Mesendoderm (in vitro differentiated cells): Measurements from ENCODE around the gene SLC39A9.

Source experiments
- DNase-seq: peaks from one replicate; pipeline ENCODE4 v3.0.0; 2013
- H2AK5ac ChIP-seq: 2 replicates; pipeline ENCODE4 v1.6.1; 2013; ENCODE audit warnings: low read length, inconsistent platforms
- H2BK120ac ChIP-seq: 2 replicates; pipeline ENCODE4 v1.6.1; 2013; ENCODE audit warnings: low read depth, mild to moderate bottlenecking, low read length, moderate library complexity, mixed read lengths
- H2BK15ac ChIP-seq: replicated peaks from 2 replicates; pipeline ENCODE4 v1.6.1; 2013; ENCODE audit warnings: low read depth, mild to moderate bottlenecking, moderate library complexity
- H2BK5ac ChIP-seq: 2 replicates; pipeline ENCODE4 v1.6.1; 2013; ENCODE audit warnings: low read length, inconsistent platforms
- H3K18ac ChIP-seq: 2 replicates; pipeline ENCODE4 v1.6.1; 2013; ENCODE audit warnings: mild to moderate bottlenecking, low read length, mixed read lengths
- H3K23ac ChIP-seq: one replicate; pipeline ENCODE4 v1.6.1; 2013; ENCODE audit warnings: low read length
- H3K27ac ChIP-seq: 2 replicates; pipeline ENCODE4 v1.5.1; 2013; ENCODE audit warnings: low read depth, mild to moderate bottlenecking, inconsistent platforms, low read length, moderate library complexity
- H3K27me3 ChIP-seq: 2 replicates; pipeline ENCODE4 v1.6.1; 2013; ENCODE audit warnings: low read length, control low read depth, mild to moderate bottlenecking, inconsistent platforms; ENCODE audit not compliant: insufficient read depth, poor library complexity
- H3K36me3 ChIP-seq: 2 replicates; pipeline ENCODE4 v1.6.1; 2013; ENCODE audit warnings: low read length, inconsistent platforms; ENCODE audit not compliant: control insufficient read depth, insufficient read depth
- H3K4ac ChIP-seq: one replicate; pipeline ENCODE4 v1.6.1; 2013; ENCODE audit warnings: low read depth, mild to moderate bottlenecking, low read length, moderate library complexity
- H3K4me1 ChIP-seq: 2 replicates; pipeline ENCODE4 v1.6.1; 2013; ENCODE audit warnings: low read depth, low read length, inconsistent platforms; ENCODE audit not compliant: control insufficient read depth
- H3K4me2 ChIP-seq: 2 replicates; pipeline ENCODE4 v1.6.1; 2013; ENCODE audit warnings: low read length
- H3K4me3 ChIP-seq: 2 replicates; pipeline ENCODE4 v1.5.1; 2013; ENCODE audit warnings: mild to moderate bottlenecking, low read length
- H3K56ac ChIP-seq: one replicate; pipeline ENCODE4 v1.6.1; 2013; ENCODE audit warnings: low read length
- H3K79me1 ChIP-seq: 2 replicates; pipeline ENCODE4 v1.6.1; 2013; ENCODE audit warnings: low read length, inconsistent platforms
- H3K79me2 ChIP-seq: 2 replicates; pipeline ENCODE4 v1.6.1; 2013; ENCODE audit warnings: mild to moderate bottlenecking, low read length; ENCODE audit not compliant: control insufficient read depth, insufficient read depth
- H3K9ac ChIP-seq: 2 replicates; pipeline ENCODE4 v1.6.1; 2013; ENCODE audit warnings: low read length, inconsistent platforms
- H4K5ac ChIP-seq: one replicate; pipeline ENCODE4 v1.6.1; 2013; ENCODE audit warnings: low read length
- H4K8ac ChIP-seq: one replicate; pipeline ENCODE4 v1.6.1; 2013; ENCODE audit warnings: low read depth, mild to moderate bottlenecking, control low read depth, low read length, moderate library complexity
- WGBS: extraction: QIAGEN DNeasy Blood & Tissue Kit; methylation state at CpG from one replicate; pipeline ENCODE4 v1.1.7; 2013; ENCODE audit warnings: low lambda C conversion rate, missing lambda C conversion rate; ENCODE audit not compliant: insufficient coverage; ENCODE audit errors: extremely low coverage; 5-methylcytosine and 5-hydroxymethylcytosine counted together

Gene SLC39A9

DNA sequence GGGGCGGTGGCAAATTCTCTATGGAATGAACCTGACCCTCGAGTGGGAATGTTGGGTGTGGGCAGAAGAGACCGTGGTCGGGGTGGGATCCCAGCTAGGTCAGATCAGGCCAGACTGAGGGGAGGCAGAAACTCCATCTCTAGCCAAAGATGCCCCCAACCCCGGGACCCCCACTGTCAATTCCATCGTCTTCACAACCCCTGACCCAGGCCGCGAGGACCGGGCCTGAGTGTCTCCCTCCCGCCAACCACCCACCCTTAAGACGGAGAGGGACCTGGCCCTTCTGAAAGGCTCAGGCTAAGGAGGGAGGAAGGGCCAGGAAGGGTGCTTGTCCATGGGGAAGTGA lies 86.8 kb downstream of the SLC39A9 start:
- Histone ChIP-seq H3K27me3 (peaks cover 27% of the 10 kb centered on the region), H3K27ac (no peak overlapping the region), H2AK5ac (no peak overlapping the region), H3K23ac (no peak overlapping the region), H3K56ac (no peak overlapping the region), H3K4me3 (no peak overlapping the region), H3K4ac (no peak overlapping the region), H3K79me2 (no peaks in the 10 kb centered on the region), H3K4me2 (no peak overlapping the region), H2BK5ac (no peak overlapping the region), H3K79me1 (no peaks in the 10 kb centered on the region), H2BK15ac (no peak overlapping the region), H4K5ac (no peak overlapping the region), H2BK120ac (no peak overlapping the region), H3K36me3 (no peaks in the 10 kb centered on the region), H3K4me1 (no peaks in the 10 kb centered on the region), H3K18ac (no peak overlapping the region), H4K8ac (no peak overlapping the region), H3K9ac (no peak overlapping the region)
- WGBS, result no CpG with 5 or more reads among the region's 11 CpGs
- DNase-seq, result no peak

DNA sequence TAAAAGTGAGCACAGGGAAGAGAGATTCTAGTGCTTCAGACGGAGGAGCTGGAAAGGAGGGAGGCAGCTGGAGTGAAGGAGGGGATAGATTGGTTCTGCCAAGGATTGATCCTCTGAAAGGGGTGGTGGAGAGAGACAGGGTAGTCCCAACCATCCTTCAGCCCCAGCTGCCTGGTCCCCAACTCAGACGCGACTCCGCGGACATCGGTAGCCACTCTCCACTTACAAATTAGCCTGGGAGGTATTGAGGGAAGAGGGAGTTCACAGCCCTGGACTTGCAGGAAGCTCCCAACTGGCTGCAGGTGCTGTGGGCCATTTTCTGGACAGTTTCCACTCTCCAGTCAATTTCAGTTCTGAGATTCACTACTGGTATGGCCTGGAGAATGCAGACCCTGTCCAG lies 87.2 kb downstream of the SLC39A9 start:
- peaks cover 27% of the 10 kb centered on the region for H3K27me3 ChIP-seq
- H3K4ac ChIP-seq, result no peak overlapping the region

DNA sequence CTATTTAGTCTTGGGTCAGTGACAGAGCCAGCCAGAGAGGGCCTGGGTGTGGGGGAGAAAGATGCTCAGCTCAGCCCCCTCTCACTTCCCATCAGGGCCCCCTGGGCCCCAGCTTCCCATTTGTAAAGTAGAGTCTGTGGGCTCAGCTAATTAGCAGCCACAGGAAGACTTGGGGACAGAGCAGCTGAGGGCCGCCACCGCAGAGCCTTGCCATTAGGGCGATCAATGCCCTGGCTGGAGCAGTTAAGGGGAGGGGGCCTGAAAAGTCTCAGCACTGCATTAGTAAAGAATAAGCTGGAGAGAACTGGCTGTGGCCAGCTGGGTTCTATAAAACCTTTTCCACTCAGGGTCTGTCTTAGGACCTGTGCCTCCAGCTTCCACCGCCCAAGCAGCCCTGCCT lies 88.7 kb downstream of the SLC39A9 start:
- Histone ChIP-seq H3K4me2 (no peak overlapping the region), H3K36me3 (no peaks in the 10 kb centered on the region), H4K5ac (no peak overlapping the region), H3K79me1 (no peaks in the 10 kb centered on the region), H3K23ac (no peak overlapping the region), H2BK5ac (no peak overlapping the region), H3K18ac (no peak overlapping the region), H3K4ac (no peak overlapping the region), H2AK5ac (no peak overlapping the region), H3K79me2 (no peaks in the 10 kb centered on the region), H3K27me3 (peaks cover 27% of the 10 kb centered on the region), H3K27ac (no peak overlapping the region), H2BK15ac (no peak overlapping the region), H3K4me1 (no peaks in the 10 kb centered on the region), H3K4me3 (no peak overlapping the region), H3K56ac (no peak overlapping the region), H4K8ac (no peak overlapping the region), H3K9ac (no peak overlapping the region), H2BK120ac (no peak overlapping the region)
- no CpG with 5 or more reads among the region's 4 CpGs for WGBS
- no peak for DNase-seq

More for the DNA sequence above, 87.2 kb downstream of the SLC39A9 start:
- Histone ChIP-seq H2AK5ac (no peak overlapping the region), H3K4me1 (no peaks in the 10 kb centered on the region), H3K4me2 (no peak overlapping the region), H3K56ac (no peak overlapping the region), H4K8ac (no peak overlapping the region), H2BK120ac (no peak overlapping the region), H3K79me1 (no peaks in the 10 kb centered on the region), H3K27ac (no peak overlapping the region), H2BK5ac (no peak overlapping the region), H3K4me3 (no peak overlapping the region), H3K79me2 (no peaks in the 10 kb centered on the region), H3K18ac (no peak overlapping the region), H3K36me3 (no peaks in the 10 kb centered on the region), H3K23ac (no peak overlapping the region), H4K5ac (no peak overlapping the region), H2BK15ac (no peak overlapping the region), H3K9ac (no peak overlapping the region)
- no peak for DNase-seq
- no CpG with 5 or more reads among the region's 6 CpGs for WGBS

DNA sequence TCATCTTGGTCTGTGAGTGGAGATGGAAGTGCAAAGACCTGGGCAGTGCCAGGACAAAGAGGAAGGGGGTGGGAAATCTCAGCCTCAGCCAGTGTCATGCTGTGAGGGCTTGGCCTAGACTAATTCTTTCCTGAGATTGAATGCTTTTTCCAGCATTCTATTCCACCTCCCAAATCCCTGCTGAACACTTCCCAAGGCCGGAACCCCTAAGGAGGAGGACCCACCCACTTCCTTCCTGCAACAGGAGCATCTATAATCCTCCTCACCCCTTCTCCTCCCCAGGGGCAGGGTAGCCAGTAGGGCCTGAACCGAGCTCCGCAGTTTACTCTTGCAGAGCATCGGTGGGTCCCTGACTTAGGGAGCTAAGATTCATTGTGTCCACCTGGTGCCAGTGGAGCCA lies 89.3 kb downstream of the SLC39A9 start:
- Histone ChIP-seq H2BK120ac (no peak overlapping the region), H3K4me2 (no peak overlapping the region), H3K36me3 (no peaks in the 10 kb centered on the region), H3K4ac (no peak overlapping the region), H3K23ac (no peak overlapping the region), H3K27me3 (peaks cover 25% of the 10 kb centered on the region), H4K8ac (no peak overlapping the region), H3K79me1 (no peaks in the 10 kb centered on the region), H3K56ac (no peak overlapping the region), H3K27ac (no peak overlapping the region), H2BK15ac (no peak overlapping the region), H3K79me2 (no peaks in the 10 kb centered on the region), H4K5ac (no peak overlapping the region), H2BK5ac (no peak overlapping the region), H2AK5ac (no peak overlapping the region), H3K9ac (no peak overlapping the region), H3K4me1 (no peaks in the 10 kb centered on the region), H3K4me3 (no peak overlapping the region), H3K18ac (no peak overlapping the region)
- no peak for DNase-seq
- no CpG with 5 or more reads among the region's 4 CpGs for WGBS

DNA sequence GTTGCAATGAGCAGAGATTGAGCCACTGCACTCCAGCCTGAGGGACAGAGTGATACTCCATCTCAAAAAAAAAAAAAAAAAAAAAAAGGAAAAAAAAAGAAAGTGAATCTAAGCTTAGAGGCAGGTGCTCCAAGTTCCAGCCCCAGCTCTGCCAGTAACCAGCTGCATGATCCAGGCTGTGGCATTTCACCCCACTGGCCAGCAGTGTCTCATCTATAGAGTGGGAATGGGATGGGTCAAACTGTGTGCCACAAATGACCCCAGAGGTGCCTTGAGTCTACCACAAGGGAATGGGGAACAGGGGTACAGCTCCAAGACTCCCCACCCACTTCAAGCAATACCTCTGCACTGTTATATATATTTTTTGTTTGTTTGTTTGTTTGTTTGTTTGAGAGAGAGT lies 91.0 kb downstream of the SLC39A9 start:
- H2BK120ac ChIP-seq, result no peak overlapping the region
- H2AK5ac ChIP-seq, result no peak overlapping the region
- no peak overlapping the region for H3K23ac ChIP-seq
- no peaks in the 10 kb centered on the region for H3K4me1 ChIP-seq
- no peak overlapping the region for H2BK15ac ChIP-seq
- H3K56ac ChIP-seq, result no peak overlapping the region
- H3K36me3 ChIP-seq, result no peaks in the 10 kb centered on the region
- H3K4me2 ChIP-seq, result no peak overlapping the region
- peaks cover 12% of the 10 kb centered on the region for H3K27me3 ChIP-seq
- no peak overlapping the region for H3K4me3 ChIP-seq
- H3K79me2 ChIP-seq, result no peaks in the 10 kb centered on the region
- no peak overlapping the region for H3K9ac ChIP-seq
- no peak overlapping the region for H3K4ac ChIP-seq
- H3K27ac ChIP-seq, result no peak overlapping the region
- no peaks in the 10 kb centered on the region for H3K79me1 ChIP-seq
- no peak overlapping the region for H4K8ac ChIP-seq
- H4K5ac ChIP-seq, result no peak overlapping the region
- H2BK5ac ChIP-seq, result no peak overlapping the region
- H3K18ac ChIP-seq, result no peak overlapping the region
- DNase-seq, result no peak

DNA sequence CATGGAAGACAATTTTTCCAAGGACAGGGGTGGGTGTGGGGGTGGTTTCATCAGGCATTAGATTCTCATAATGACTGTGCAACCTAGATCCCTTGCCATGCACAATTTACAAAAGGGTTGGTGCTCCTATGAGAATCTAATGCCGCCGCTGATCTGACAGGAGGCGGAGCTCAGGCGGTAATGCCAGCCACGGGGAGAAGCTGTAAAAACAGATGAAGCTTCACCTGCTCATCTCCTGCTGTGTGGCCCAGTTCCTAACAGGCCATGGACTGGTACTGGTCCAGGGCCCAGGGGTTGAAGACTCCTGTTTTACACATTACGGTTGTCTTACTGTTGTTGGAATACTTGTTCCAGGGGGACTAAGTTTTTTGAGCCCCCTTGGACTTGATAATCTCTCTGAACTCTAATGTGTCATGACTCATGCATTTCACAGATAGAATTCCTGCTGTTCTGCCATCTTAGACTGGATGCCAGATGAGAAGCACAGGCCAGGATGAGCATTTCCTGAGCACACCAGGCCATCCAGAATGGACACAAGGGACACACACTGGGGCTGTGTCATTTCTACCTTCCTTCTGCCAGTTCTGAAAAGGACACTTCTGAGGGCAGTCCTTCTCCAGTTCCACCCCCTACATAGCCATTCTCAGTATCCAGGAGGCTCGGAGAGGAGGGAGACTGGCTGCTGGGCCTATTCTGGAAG lies 91.9 kb downstream of the SLC39A9 start:
- H3K27me3 ChIP-seq, result peaks cover 11% of the 10 kb centered on the region
- H3K18ac ChIP-seq, result no peak overlapping the region
- no peak overlapping the region for H4K8ac ChIP-seq
- WGBS, result no CpG with 5 or more reads among the region's 7 CpGs
- H3K4me3 ChIP-seq, result no peak overlapping the region
- H2BK120ac ChIP-seq, result no peak overlapping the region
- H2BK5ac ChIP-seq, result no peak overlapping the region
- H3K23ac ChIP-seq, result no peak overlapping the region
- no peak overlapping the region for H3K4ac ChIP-seq
- H2BK15ac ChIP-seq, result no peak overlapping the region
- no peak overlapping the region for H3K56ac ChIP-seq
- no peaks in the 10 kb centered on the region for H3K79me2 ChIP-seq
- DNase-seq, result no peak
- H3K4me2 ChIP-seq, result no peak overlapping the region
- no peaks in the 10 kb centered on the region for H3K4me1 ChIP-seq
- no peaks in the 10 kb centered on the region for H3K79me1 ChIP-seq
- H2AK5ac ChIP-seq, result no peak overlapping the region
- H3K27ac ChIP-seq, result no peak overlapping the region
- H4K5ac ChIP-seq, result no peak overlapping the region
- no peak overlapping the region for H3K9ac ChIP-seq
- no peaks in the 10 kb centered on the region for H3K36me3 ChIP-seq
